ENCODE measurements around the gene RHOBTB1.

Gene RHOBTB1

DNA sequence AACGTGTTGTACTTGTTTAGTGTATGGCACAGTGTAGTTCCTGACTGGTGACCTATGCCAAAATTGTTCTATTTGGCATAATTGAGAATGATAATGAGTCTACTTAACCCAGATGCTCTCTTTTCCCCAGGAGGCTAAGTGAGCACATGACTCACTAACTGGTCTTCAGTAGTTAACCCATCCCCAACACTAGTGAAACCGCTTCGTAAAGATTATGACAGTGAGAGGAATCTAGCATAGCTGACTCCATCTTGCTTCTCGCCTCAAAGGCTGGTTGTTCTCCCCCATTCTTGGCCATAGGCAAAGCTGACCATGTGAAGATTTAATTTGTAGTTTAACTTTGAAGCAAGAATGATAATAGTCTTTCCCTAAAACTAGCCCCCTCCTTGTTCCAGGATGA, 118.5 kb downstream of the RHOBTB1 start:
- in situ Hi-C loops (cut with HindIII; ENCODE audit: low sequenced_read_pairs) = no loop called here

DNA sequence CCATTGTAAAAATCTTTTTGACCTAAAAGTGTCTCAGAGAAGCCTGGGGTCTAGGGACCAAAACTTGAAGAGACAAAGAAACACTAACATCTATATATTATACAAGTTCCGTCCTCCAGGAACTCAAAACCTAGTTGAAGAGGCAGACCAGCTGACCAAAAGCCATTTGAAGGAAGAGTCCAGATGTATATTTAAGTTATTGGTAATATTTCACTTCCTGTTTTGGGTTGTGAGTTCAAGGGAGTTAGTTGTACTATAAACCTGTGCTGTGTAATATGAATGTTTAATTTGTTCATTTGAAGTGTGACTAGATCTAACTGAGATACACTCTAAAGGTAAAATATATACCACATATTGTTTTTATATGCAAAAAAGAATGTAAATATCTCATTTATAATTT, 120.7 kb downstream of the RHOBTB1 start:
- in situ Hi-C loops (cut with HindIII; ENCODE audit: low sequenced_read_pairs) = no loop called here

DNA sequence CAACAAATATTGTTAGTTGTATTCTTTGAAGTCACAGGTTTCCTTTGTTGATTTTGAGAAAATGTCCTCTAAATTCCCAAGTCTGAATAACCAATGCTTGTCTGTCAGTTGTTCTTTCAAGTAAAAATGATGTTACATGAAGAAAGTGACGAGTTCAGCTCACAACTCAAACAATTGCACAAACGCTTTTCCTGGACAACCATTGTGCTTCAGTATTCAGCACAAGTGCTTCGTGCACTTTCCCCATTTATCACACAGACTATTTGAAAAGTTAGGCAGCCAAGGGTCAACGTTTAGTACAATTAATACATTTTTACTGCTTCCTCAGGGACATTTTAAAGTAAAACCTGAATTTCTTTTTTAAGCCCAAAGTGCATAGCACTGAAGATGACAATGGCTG, 121.2 kb downstream of the RHOBTB1 start:
- in situ Hi-C loops (cut with HindIII; ENCODE audit: low sequenced_read_pairs) = no loop called here

DNA sequence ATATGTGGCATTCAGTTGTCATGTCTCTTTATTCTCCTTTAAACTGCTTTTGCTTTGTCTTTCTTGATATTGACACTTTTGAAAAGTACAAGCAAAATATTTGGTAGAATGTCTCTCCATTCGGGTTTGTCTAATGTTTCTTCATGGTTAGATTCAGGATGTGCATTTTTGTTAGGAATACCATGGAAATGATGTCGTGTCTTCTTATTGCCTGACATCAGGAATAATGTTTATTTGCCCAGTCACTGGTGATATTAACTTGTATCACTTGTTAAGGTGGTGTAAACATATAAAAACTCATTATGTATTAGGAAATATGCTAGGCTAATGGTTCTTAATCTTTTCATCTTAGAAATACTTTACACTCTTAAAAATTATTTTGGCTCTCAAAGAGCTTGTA, 122.3 kb downstream of the RHOBTB1 start:
- in situ Hi-C loops (cut with HindIII; ENCODE audit: low sequenced_read_pairs) = no loop called here

DNA sequence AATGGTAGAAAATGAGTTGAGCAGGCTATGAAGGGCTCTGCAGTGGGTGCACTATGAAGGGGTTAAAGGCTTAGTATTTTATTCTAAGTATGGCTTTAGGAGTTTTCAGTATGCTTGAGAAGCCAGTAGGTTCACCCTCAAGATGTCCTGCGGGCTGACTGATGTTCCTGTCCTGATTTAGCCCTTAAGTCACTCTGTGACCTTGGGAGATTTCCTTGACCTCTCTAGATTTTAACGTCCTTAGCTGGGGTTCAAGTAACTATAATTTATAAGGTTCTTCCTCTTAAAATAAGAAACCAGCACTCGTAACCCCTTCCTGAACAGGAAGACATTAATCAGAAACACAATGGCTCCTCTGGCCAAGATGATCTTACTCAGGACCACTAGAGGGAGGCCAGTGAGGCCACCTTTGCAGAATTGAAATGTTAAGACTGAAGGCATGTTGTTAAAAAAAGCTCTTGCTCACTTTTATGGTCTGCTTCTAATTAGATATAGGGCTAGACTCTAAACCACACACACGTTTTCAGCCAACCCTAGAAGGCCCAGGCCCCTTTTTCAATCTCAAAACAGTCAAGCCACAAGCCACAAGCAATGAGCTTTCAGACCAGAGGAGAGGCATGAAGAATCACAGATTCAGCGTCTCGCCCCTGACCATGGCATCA, 123.8 kb downstream of the RHOBTB1 start:
- in situ Hi-C loops (cut with HindIII; ENCODE audit: low sequenced_read_pairs) = no loop called here
